ENCODE results near the gene LUC7L.
"Not testable (repeated sequence)": the region's sequence is repeated elsewhere in the genome, so short reads cannot be mapped to it uniquely, and the experiment has no call there.

LUC7L gene

GRCh38 chr16:164827-165538 is 64.3 kb downstream of the LUC7L start:
- DNase-seq (ENCODE audit: low read depth in 2 of 2), result no peak

GRCh38 chr16:164134-164823 is 65.0 kb downstream of the LUC7L start:
- not testable (repeated sequence) for DNase-seq (ENCODE audit: low read depth in 2 of 2)

GRCh38 chr16:163696-164095 is 65.6 kb downstream of the LUC7L start:
- not testable (repeated sequence) for DNase-seq (ENCODE audit: low read depth in 2 of 2)

GRCh38 chr16:163139-163538 is 66.1 kb downstream of the LUC7L start:
- not testable (repeated sequence) for DNase-seq (ENCODE audit: low read depth in 2 of 2)

GRCh38 chr16:162271-162991 is 66.8 kb downstream of the LUC7L start:
- DNase-seq (ENCODE audit: low read depth in 2 of 2), result no peak

GRCh38 chr16:160691-161190 is 68.5 kb downstream of the LUC7L start:
- DNase-seq (ENCODE audit: low read depth in 2 of 2), result no peak

- DNase-seq (ENCODE audit: low read depth in 2 of 2), result not testable (repeated sequence)
Observed at GRCh38 chr16:160242-160641, 69.0 kb downstream of the LUC7L start.

GRCh38 chr16:159136-159849 is 70.0 kb downstream of the LUC7L start:
- DNase-seq (ENCODE audit: low read depth in 2 of 2), result no peak

GRCh38 chr16:155031-155398 is 74.2 kb downstream of the LUC7L start:
- DNase-seq (ENCODE audit: low read depth in 2 of 2), result no peak

- DNase-seq (ENCODE audit: low read depth in 2 of 2), result no peak
Observed at GRCh38 chr16:154217-155030, 74.8 kb downstream of the LUC7L start.

- DNase-seq (ENCODE audit: low read depth in 2 of 2), result not testable (repeated sequence)
Observed at GRCh38 chr16:153550-154216, 75.6 kb downstream of the LUC7L start.

- not testable (repeated sequence) for DNase-seq (ENCODE audit: low read depth in 2 of 2)
Observed at GRCh38 chr16:153129-153521, 76.1 kb downstream of the LUC7L start.

- DNase-seq (ENCODE audit: low read depth in 2 of 2), result no peak
Observed at GRCh38 chr16:152141-153128, 76.8 kb downstream of the LUC7L start, which contains the start of gene HBZ. TSS of gene HBZ (plus strand) at chr16:152644. CDS start at chr16:152910, 266 bp downstream.

GRCh38 chr16:149024-149660 is 80.1 kb downstream of the LUC7L start:
- DNase-seq (ENCODE audit: low read depth in 2 of 2), result no peak

GRCh38 chr16:146646-147045 is 82.6 kb downstream of the LUC7L start:
- no peak for DNase-seq (ENCODE audit: low read depth in 2 of 2)

GRCh38 chr16:144797-145252 is 84.4 kb downstream of the LUC7L start:
- DNase-seq (ENCODE audit: low read depth in 2 of 2), result no peak

GRCh38 chr16:143456-143855 is 85.8 kb downstream of the LUC7L start:
- no peak for DNase-seq (ENCODE audit: low read depth in 2 of 2)

GRCh38 chr16:143047-143446 is 86.2 kb downstream of the LUC7L start:
- no peak for DNase-seq (ENCODE audit: low read depth in 2 of 2)
